LNCAP (cell line): ENCODE data around the gene GPR146.

ENCODE experiments used
- TF ChIP-seq, protein P1 (sequence below): fragments of 450-650 bp; IDR thresholded peaks from 2 replicates; pipeline ENCODE4 v1.5.1; 2017; ENCODE audit warnings: mild to moderate bottlenecking

Gene GPR146

GRCh38 chr7:1044189-1045068, at the start of gene GPR146:
GPR146 (plus strand) TSS chr7:1044546; CDS start chr7:1057516, 12,970 bp downstream.
- TF ChIP-seq, protein P1, sequence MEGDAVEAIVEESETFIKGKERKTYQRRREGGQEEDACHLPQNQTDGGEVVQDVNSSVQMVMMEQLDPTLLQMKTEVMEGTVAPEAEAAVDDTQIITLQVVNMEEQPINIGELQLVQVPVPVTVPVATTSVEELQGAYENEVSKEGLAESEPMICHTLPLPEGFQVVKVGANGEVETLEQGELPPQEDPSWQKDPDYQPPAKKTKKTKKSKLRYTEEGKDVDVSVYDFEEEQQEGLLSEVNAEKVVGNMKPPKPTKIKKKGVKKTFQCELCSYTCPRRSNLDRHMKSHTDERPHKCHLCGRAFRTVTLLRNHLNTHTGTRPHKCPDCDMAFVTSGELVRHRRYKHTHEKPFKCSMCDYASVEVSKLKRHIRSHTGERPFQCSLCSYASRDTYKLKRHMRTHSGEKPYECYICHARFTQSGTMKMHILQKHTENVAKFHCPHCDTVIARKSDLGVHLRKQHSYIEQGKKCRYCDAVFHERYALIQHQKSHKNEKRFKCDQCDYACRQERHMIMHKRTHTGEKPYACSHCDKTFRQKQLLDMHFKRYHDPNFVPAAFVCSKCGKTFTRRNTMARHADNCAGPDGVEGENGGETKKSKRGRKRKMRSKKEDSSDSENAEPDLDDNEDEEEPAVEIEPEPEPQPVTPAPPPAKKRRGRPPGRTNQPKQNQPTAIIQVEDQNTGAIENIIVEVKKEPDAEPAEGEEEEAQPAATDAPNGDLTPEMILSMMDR = peak; percentile 48

- TF ChIP-seq, protein P1 = no peak
These were observed 49.6 kb upstream of the GPR146 start for GRCh38 chr7:994592-995308.

DNA sequence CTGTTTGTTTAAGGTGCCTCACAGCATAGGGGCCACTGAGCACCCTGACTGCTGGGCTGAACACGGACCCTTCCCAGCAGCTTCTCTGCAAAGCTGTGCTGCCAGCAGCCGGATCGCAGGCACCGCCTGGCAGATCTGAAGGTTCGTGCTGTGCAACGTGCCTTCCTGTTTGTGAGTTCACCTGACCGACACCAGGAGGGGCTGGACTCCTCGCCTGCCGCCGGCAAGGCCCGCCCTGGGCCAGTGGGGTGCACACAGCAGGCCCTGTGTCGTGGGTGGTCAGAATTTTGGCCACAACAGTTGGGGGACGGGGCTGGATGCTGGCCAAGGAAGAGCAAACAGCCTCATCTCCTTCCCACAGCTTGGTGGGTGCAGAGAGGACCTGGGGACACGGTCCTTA, 48.8 kb upstream of the GPR146 start:
- TF ChIP-seq, protein P1 = no peak

DNA sequence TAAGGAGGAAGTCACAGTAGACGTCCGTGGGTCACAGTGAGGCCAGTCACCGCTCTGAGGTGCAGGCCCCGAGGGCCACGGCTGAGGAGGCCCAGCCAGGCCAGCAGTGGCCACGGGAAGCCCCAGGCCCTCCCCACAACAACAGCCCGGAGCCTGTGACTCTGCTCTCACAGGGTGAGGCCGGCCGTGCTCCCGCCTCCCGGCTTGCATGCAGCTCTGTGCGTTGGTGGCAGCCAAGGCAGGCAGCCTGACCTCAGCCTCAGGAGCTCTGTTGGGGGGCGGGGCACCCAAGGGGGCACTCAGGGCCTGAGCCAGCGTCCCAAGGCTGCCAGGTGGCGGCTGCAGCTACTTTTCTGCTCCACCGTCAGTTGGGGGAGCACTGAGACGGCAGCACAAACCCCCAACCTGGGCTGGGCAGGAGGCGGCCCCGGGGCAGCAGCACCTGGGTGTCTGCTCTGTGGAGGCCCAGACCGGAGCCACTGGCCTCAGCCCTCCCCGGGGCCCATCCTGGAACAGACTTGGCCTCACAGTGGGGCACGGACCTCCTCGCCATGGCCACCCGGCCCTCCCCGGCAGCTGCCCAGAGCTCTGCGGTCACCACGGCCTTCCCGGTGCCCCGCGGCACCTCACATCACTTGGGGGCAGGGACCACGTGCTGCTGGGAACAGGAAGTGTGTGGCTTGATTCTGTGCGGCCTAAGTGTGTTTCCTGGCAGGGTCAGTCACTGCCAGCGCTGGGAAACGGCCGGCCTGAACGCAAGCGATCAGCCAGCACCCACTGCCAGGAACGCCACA, 48.1 kb upstream of the GPR146 start:
- TF ChIP-seq, protein P1 = no peak

DNA sequence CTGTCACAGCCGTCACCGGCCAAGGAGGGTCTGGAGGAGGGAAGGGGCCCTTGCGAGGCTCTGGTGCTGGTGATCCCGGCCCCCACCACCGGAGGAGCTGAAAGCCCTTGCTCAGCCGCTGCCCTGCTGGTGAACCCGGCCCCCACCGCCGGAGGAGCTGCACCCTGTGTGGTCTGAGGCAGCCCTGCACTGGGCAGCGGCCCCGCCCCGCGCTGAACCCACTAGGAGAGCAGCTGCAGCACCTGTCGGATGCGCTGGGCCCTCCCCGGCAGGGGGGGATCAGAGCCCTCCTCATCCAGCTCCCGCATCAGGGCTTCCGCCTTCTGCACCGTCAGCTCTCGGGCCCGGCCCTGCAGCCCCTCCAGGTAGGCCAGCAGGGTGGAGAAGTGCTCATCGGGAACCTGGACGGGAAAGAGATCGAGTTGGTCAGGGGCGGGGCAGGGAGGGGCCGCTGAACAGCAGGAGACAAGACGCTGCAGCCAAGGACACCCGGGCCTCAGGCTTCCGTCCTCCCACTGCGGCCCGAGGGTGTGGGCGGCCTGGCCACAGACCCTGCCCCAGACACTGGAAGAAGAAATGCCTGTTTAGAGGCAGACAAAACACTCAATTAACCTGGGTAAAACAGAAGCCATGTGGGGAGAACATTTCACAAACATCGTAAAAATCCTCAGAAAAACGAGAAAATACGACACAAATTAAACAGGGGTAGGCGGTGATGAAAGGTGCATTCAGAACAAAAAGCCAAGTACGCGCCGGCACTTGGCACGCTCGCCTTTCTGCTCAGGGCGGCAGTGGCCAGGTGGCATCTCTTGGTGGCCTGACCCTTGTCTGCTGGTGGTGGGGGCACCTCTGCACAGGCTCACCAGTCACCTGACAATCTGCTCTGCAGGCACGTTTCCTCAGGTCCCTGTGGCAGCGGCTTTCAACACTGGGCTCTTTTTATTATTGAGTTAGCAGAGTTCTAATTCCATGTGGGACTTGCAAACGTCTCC, 46.6 kb upstream of the GPR146 start:
- TF ChIP-seq, protein P1 = no peak

GRCh38 chr7:999149-999879, 45.0 kb upstream of the GPR146 start:
- TF ChIP-seq, protein P1 = no peak
